IMR-90 (cell line): ENCODE results near the gene NUMA1. TPM values are rescaled to one million over a fixed set of nuclear protein-coding genes. Genes with fewer than 3 reads are reported as not detected.

Experiments
- ATAC-seq: fragments of 200-7000 bp; cut with Tn5 transposase; 2 replicates; pipeline ENCODE4 v1.9.1; 2020; ENCODE audit warnings: low read depth, mild to moderate bottlenecking, moderate library complexity
- BruUV-seq: library from RNA; stranded (reverse); fragments of 400-500 nt; replicated peaks from 2 replicates; lab custom pipeline; 2021; lab: Mats Ljungman, UMichigan
- CTCF ChIA-PET: fragments of 300-600 bp; formaldehyde crosslinking; extraction: SDS; loops from one replicate; lab custom pipeline; 2021; ENCODE audit warnings: antibody characterized with exemption; lab: Yijun Ruan, JAX
- POLR2A ChIA-PET: fragments of 300-600 bp; sonication (Branson Sonifier 250); formaldehyde crosslinking; loops from one replicate; lab custom pipeline; 2022; ENCODE audit warnings: antibody characterized with exemption; ENCODE audit not compliant: unreplicated experiment; lab: Charles Lee
- DNase-seq: peaks from one replicate; pipeline ENCODE4 v3.0.0; 2013
- H2AFZ ChIP-seq: replicated peaks from 2 replicates; pipeline ENCODE3; 2013; ENCODE audit warnings: low read length, mild to moderate bottlenecking; ENCODE audit not compliant: poor library complexity
- H2AK5ac ChIP-seq: 2 replicates; pipeline ENCODE4 v1.6.1; 2013; ENCODE audit warnings: low read depth, low read length, inconsistent platforms
- H2AK9ac ChIP-seq: replicated peaks from 2 replicates; pipeline ENCODE3; 2013; ENCODE audit warnings: mild to moderate bottlenecking, low read depth, low read length, moderate library complexity; ENCODE audit not compliant: poor library complexity
- H2BK120ac ChIP-seq: 2 replicates; pipeline ENCODE4 v1.6.1; 2013; ENCODE audit warnings: low read depth, low read length, inconsistent platforms
- H2BK15ac ChIP-seq: 3 replicates; pipeline ENCODE4 v1.6.1; 2013; ENCODE audit warnings: low read depth, low read length, inconsistent platforms
- H2BK20ac ChIP-seq: 2 replicates; pipeline ENCODE4 v1.6.1; 2013; ENCODE audit warnings: low read depth, mild to moderate bottlenecking, inconsistent platforms, low read length, moderate library complexity
- H2BK5ac ChIP-seq: 2 replicates; pipeline ENCODE4 v1.6.1; 2013; ENCODE audit warnings: mild to moderate bottlenecking, low read depth, low read length, inconsistent platforms; ENCODE audit not compliant: poor library complexity, severe bottlenecking
- H3K14ac ChIP-seq: replicated peaks from 2 replicates; pipeline ENCODE4 v1.6.1; 2013; ENCODE audit warnings: low read depth, low read length, inconsistent platforms
- H3K18ac ChIP-seq: 2 replicates; pipeline ENCODE4 v1.6.1; 2013; ENCODE audit warnings: low read depth, low read length, control low read depth
- H3K23ac ChIP-seq: 2 replicates; pipeline ENCODE4 v1.6.1; 2013; ENCODE audit warnings: low read depth, low read length, inconsistent platforms
- H3K27ac ChIP-seq: 2 replicates; pipeline ENCODE4 v1.5.1; 2013; ENCODE audit warnings: mild to moderate bottlenecking, control low read depth, low read length; ENCODE audit not compliant: insufficient read depth
- H3K27me3 ChIP-seq: 2 replicates; pipeline ENCODE4 v1.6.1; 2013; ENCODE audit warnings: low read length; ENCODE audit not compliant: control insufficient read depth, insufficient read depth
- H3K36me3 ChIP-seq: 2 replicates; pipeline ENCODE4 v1.6.1; 2013; ENCODE audit warnings: low read length, mixed read lengths; ENCODE audit not compliant: control insufficient read depth, insufficient read depth
- H3K4ac ChIP-seq: 2 replicates; pipeline ENCODE4 v1.6.1; 2013; ENCODE audit warnings: low read depth, low read length, inconsistent platforms
- H3K4me1 ChIP-seq: 2 replicates; pipeline ENCODE4 v1.6.1; 2013; ENCODE audit warnings: low read length, mixed read lengths; ENCODE audit not compliant: control insufficient read depth, insufficient read depth
- H3K4me2 ChIP-seq: 2 replicates; pipeline ENCODE4 v1.6.1; 2013; ENCODE audit warnings: low read depth, mild to moderate bottlenecking, control low read depth, low read length, moderate library complexity
- H3K4me3 ChIP-seq: 2 replicates; pipeline ENCODE4 v1.5.1; 2013; ENCODE audit warnings: low read depth, mild to moderate bottlenecking, control low read depth, low read length, moderate library complexity; ENCODE audit not compliant: insufficient read depth
- H3K56ac ChIP-seq: 2 replicates; pipeline ENCODE4 v1.6.1; 2013; ENCODE audit warnings: low read length, inconsistent platforms; ENCODE audit not compliant: insufficient read depth; ENCODE audit errors: extremely low read depth
- H3K79me1 ChIP-seq, 2 experiments: 2 replicates each; pipeline ENCODE4 v1.6.1; 2013; ENCODE audit warnings: low read length in 2 of 2, inconsistent platforms in 1 of 2, low read depth in 1 of 2
- H3K9ac ChIP-seq: 2 replicates; pipeline ENCODE4 v1.6.1; 2013; ENCODE audit warnings: low read depth, low read length, control low read depth
- H3K9me1 ChIP-seq: 2 replicates; pipeline ENCODE4 v1.6.1; 2013; ENCODE audit warnings: low read length, inconsistent platforms; ENCODE audit not compliant: insufficient read depth
- H3K9me3 ChIP-seq: 2 replicates; pipeline ENCODE4 v1.6.1; 2013; ENCODE audit warnings: low read length; ENCODE audit not compliant: control insufficient read depth, insufficient read depth
- H4K20me1 ChIP-seq: 2 replicates; pipeline ENCODE4 v1.6.1; 2013; ENCODE audit warnings: low read length, inconsistent platforms; ENCODE audit not compliant: insufficient read depth
- H4K5ac ChIP-seq: 2 replicates; pipeline ENCODE4 v1.6.1; 2013; ENCODE audit warnings: mild to moderate bottlenecking, low read depth, low read length, control low read depth
- H4K8ac ChIP-seq, 2 experiments: 2 replicates each; pipeline ENCODE4 v1.6.1; 2013; ENCODE audit warnings: low read depth in 2 of 2, low read length in 2 of 2, control low read depth in 1 of 2, inconsistent platforms in 1 of 2
- H4K91ac ChIP-seq: 2 replicates; pipeline ENCODE4 v1.6.1; 2013; ENCODE audit warnings: low read depth, low read length, inconsistent platforms; ENCODE audit not compliant: insufficient read depth
- BHLHE40 ChIP-seq: fragments of 150-350 bp; IDR thresholded peaks from 2 replicates; pipeline ENCODE4 v1.6.1; 2016; ENCODE audit warnings: mild to moderate bottlenecking, low read depth, low read length
- CEBPB ChIP-seq: IDR thresholded peaks from 2 replicates; pipeline ENCODE4 v1.6.1; 2012; ENCODE audit warnings: low read depth, low read length, improper control_type of control experiment
- CHD1 ChIP-seq: IDR thresholded peaks from 2 replicates; pipeline ENCODE4 v1.6.1; 2012; ENCODE audit warnings: low read depth, low read length, improper control_type of control experiment
- WGBS, 2 experiments: methylation state at CpG; one replicate each; pipeline versions ENCODE4 v1.1.5 to v1.1.7; 2013; ENCODE audit warnings: missing lambda C conversion rate in 2 of 2; ENCODE audit not compliant: insufficient read length in 1 of 2; ENCODE audit errors: extremely low coverage in 2 of 2; 5-methylcytosine and 5-hydroxymethylcytosine counted together
- dilution Hi-C: fragments of 300-500 bp; cut with HindIII; formaldehyde crosslinking; loops from one replicate; pipeline ENCODE4 v1.14.3; 2018; ENCODE audit warnings: low sequenced_read_pairs; ENCODE audit not compliant: unreplicated experiment
- in situ Hi-C: fragments of 300-500 bp; cut with MboI; formaldehyde crosslinking; loops from 3 replicates; pipeline ENCODE4 v1.14.3; 2019; ENCODE audit warnings: low sequenced_read_pairs, inconsistent platforms, mixed read lengths
- intact Hi-C: fragments of 100-400 bp; cut with micrococcal nuclease; formaldehyde crosslinking; loops from 2 replicates; pipeline ENCODE4 v1.10.0; 2022
- polyA plus RNA-seq, 3 experiments: library from polyadenylated mRNA; depleted of rRNA; stranded (reverse); fragments of >200 nt; gene quantifications; 2 replicates each; pipeline ENCODE4 v1.2.3, GENCODE V29; 2012; ENCODE audit warnings: low replicate concordance in 1 of 3
- total RNA-seq: library from RNA; depleted of rRNA; stranded (reverse); fragments of >200 nt; gene quantifications from 2 replicates; pipeline ENCODE4 v1.2.3, GENCODE V29; 2012

The NUMA1 gene
- total and polyA plus RNA-seq, 2 of the 4 experiments (the other 2 are of a cell fraction): 61.7 to 97.0 TPM

DNA sequence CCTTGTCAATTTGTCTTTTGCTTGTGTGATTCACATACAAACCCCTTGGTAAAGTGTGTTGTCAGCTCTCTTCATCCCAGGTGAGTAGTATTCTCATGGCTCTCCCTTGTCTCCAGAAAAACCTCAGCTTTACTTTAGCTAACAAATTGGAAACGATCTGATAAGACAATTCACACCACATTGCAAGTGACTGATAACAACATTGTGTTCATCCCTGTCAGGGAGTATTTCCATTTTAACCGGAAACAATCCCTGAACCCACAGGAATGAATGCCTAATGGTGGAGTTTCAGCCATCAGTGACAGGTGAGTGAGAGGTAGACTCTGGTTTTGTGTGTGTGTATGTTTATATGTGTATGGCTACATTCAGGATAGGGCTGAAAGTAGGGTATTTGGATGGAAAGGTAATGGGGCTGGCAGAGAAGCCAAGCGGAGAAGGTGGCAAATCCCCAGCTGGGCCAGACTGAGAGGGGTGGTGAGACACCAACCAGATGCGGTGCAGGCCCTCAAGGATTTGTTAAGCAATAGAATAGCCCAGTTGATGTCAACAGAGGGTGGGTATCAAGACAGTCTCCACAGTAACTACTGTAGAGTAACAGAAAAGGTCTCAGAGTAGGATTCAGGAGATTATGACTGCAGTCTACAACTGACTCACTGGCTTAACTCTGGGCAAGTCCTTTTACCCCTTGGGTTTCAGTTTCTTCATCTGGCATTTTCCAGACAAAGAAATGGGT, 7.9 kb upstream of the NUMA1 start:
- Histone ChIP-seq H3K23ac (no peak overlapping the region), H3K27ac (no peak overlapping the region)

More for the DNA sequence above, 7.9 kb upstream of the NUMA1 start:
- no peak overlapping the region for H2BK120ac ChIP-seq
- no peak overlapping the region for H2BK15ac ChIP-seq
- CTCF ChIA-PET: no interaction called here
- no peak overlapping the region for H3K14ac ChIP-seq
- ATAC-seq (no peak), DNase-seq (no peak)
- no peak overlapping the region for H2AK9ac ChIP-seq
- peaks cover 11 to 27% of the 10 kb centered on the region in 2 experiments; a peak in 3 of 4 replicates for H3K79me1 ChIP-seq
- dilution Hi-C loops: no loop called here
- no peak overlapping the region for H3K56ac ChIP-seq
- H3K9me1 ChIP-seq: no peaks in the 10 kb centered on the region; the same call in 1 of the 2 replicates
- H2BK5ac ChIP-seq: no peak overlapping the region
- no peak overlapping the region for H4K5ac ChIP-seq
- H4K20me1 ChIP-seq: no peaks in the 10 kb centered on the region
- H4K91ac ChIP-seq: no peak overlapping the region; the same call in 1 of the 2 replicates
- H3K18ac ChIP-seq: no peak overlapping the region
- no peak overlapping the region for H3K4me3 ChIP-seq
- no peaks in the 10 kb centered on the region for H3K27me3 ChIP-seq
- 82% methylated on average over 2 of the region's 4 CpGs; no CpG with 5 or more reads in 1 of the 2 experiments for WGBS, 2 experiments
- no peak overlapping the region for H2BK20ac ChIP-seq
- POLR2A ChIA-PET: no interaction called here
- TF ChIP-seq CHD1 (no peak), BHLHE40 (no peak), CEBPB (0 out of 2 replicates have a peak, but pooled peaks have one; percentile 22)
- no peak overlapping the region for H3K4ac ChIP-seq
- no peak overlapping the region for H3K9ac ChIP-seq
- in situ Hi-C loops: no loop called here
- intact Hi-C loops: no loop called here
- H3K4me1 ChIP-seq: no peaks in the 10 kb centered on the region
- no peak overlapping the region for H3K4me2 ChIP-seq
- no peak overlapping the region for H2AFZ ChIP-seq
- H3K36me3 ChIP-seq: peaks cover 9% of the 10 kb centered on the region
- BruUV-seq: no TSS peak
- no peak overlapping the region for H2AK5ac ChIP-seq
- H4K8ac ChIP-seq: no peak overlapping the region
- H3K9me3 ChIP-seq: no peaks in the 10 kb centered on the region
